22Rv1 (cell line): ENCODE measurements around the gene SLCO1A2.

Source experiments
- H3K27ac ChIP-seq: fragments of 450-650 bp; 2 replicates; pipeline ENCODE4 v1.5.1; 2017
- CTCF ChIP-seq: fragments of 450-650 bp; IDR thresholded peaks from 2 replicates; pipeline ENCODE4 v1.5.1; 2017; ENCODE audit warnings: mild to moderate bottlenecking
- ZFX ChIP-seq: fragments of 450-650 bp; IDR thresholded peaks from 2 replicates; pipeline ENCODE4 v1.6.1; 2017; ENCODE audit warnings: antibody characterized with exemption, borderline replicate concordance

The SLCO1A2 gene

GRCh38 chr12:21339921-21340320 lies 5.2 kb upstream of the SLCO1A2 start:
- H3K27ac ChIP-seq: no peak overlapping the region
- TF ChIP-seq ZFX (no peak), CTCF (no peak)

GRCh38 chr12:21337959-21338744 lies 3.4 kb upstream of the SLCO1A2 start:
- TF ChIP-seq CTCF (no peak), ZFX (no peak)
- no peak overlapping the region for H3K27ac ChIP-seq

GRCh38 chr12:21337453-21337852 lies 2.7 kb upstream of the SLCO1A2 start:
- TF ChIP-seq ZFX: no peak
- TF ChIP-seq CTCF: no peak
- no peak overlapping the region for H3K27ac ChIP-seq

- TF ChIP-seq ZFX (no peak), CTCF (no peak)
- no peak overlapping the region for H3K27ac ChIP-seq
These were observed 1.9 kb upstream of the SLCO1A2 start for GRCh38 chr12:21336656-21337055.

- no peak for TF ChIP-seq CTCF
- no peak for TF ChIP-seq ZFX
These were observed 3.9 kb downstream of the SLCO1A2 start for GRCh38 chr12:21330682-21331253.

GRCh38 chr12:21328578-21328977 lies 6.1 kb downstream of the SLCO1A2 start:
- H3K27ac ChIP-seq: no peak overlapping the region
- TF ChIP-seq CTCF (no peak), ZFX (no peak)

More at GRCh38 chr12:21330682-21331253, 3.9 kb downstream of the SLCO1A2 start:
- no peak overlapping the region for H3K27ac ChIP-seq

- H3K27ac ChIP-seq: no peak overlapping the region
- no peak for TF ChIP-seq CTCF
- no peak for TF ChIP-seq ZFX
These were observed 10.2 kb downstream of the SLCO1A2 start for GRCh38 chr12:21324551-21324950.
